ENCODE data around the gene CYSTM1.

The CYSTM1 gene

GRCh38 chr5:140284013-140284412 is 109.0 kb downstream of the CYSTM1 start:
- ChIA-PET CTCF (interaction anchor here (1.4 to 4.9 kb wide), 2 partner anchors 10 to 68 kb away, joined by 3 to 25 read pairs; no protein-coding TSS in a partner anchor), POLR2A (no interaction called here)
- no peak for TF ChIP-seq CTCF (IDR thresholded peaks at IDR 0.05; ENCODE audit: insufficient read depth, low read length, missing control alignments)
- DNase-seq (ENCODE audit: low read depth, low spot score) = no peak
- no peak overlapping the region for H3K4me3 ChIP-seq (ENCODE audit: low read depth, low read length)

GRCh38 chr5:140286424-140286823 is 111.4 kb downstream of the CYSTM1 start:
- CTCF ChIA-PET = interaction anchor here (2.9 kb wide), 1 partner anchor 66 kb away, joined by 12 read pairs; no protein-coding TSS in a partner anchor
- DNase-seq (ENCODE audit: low read depth, low spot score) = no peak
- POLR2A ChIA-PET = no interaction called here
- no peak overlapping the region for H3K4me3 ChIP-seq (ENCODE audit: low read depth, low read length)
- no peak for TF ChIP-seq CTCF (IDR thresholded peaks at IDR 0.05; ENCODE audit: insufficient read depth, low read length, missing control alignments)

DNA sequence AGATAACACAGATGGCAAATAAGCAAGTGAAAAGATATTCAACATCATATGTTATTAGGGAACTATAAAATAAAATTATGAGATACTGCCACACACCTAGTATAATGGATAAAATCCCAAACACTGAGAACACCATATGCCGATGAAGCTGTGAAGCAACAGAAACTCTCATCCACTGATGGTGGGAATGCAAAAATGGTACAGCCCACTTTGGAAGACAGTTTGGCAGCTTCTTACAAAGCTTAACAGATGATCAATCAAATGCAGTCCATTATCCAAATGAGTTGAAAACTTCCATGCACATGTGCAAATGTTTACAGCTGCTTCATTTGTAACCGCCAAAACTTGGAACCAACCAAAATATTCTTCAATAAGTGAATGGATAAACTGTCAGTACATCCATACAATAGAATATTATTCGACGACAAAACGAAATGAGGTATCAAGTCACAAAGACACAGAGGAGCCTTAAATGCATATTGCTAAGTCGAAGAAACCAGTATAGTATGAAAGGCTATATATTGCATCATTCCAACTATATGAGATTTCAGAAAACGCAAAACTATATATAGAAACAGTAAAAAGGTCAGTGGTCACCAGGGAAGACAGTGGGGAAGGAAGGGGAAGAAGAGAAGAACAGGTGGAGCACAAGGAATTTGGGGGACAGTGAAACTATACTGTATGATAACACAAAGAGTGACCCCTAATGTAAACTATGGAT is 113.0 kb downstream of the CYSTM1 start:
- TF ChIP-seq CTCF (IDR thresholded peaks at IDR 0.05; ENCODE audit: insufficient read depth, low read length, missing control alignments) = no peak
- POLR2A ChIA-PET = no interaction called here
- CTCF ChIA-PET = interaction anchor here (0.6 to 2.9 kb wide), 5 partner anchors 10 to 74 kb away, joined by 3 to 12 read pairs (median 3); partner anchors contain the start of gene HBEGF
- no peak for DNase-seq (ENCODE audit: low read depth, low spot score)
- H3K4me3 ChIP-seq (ENCODE audit: low read depth, low read length) = no peak overlapping the region

DNA sequence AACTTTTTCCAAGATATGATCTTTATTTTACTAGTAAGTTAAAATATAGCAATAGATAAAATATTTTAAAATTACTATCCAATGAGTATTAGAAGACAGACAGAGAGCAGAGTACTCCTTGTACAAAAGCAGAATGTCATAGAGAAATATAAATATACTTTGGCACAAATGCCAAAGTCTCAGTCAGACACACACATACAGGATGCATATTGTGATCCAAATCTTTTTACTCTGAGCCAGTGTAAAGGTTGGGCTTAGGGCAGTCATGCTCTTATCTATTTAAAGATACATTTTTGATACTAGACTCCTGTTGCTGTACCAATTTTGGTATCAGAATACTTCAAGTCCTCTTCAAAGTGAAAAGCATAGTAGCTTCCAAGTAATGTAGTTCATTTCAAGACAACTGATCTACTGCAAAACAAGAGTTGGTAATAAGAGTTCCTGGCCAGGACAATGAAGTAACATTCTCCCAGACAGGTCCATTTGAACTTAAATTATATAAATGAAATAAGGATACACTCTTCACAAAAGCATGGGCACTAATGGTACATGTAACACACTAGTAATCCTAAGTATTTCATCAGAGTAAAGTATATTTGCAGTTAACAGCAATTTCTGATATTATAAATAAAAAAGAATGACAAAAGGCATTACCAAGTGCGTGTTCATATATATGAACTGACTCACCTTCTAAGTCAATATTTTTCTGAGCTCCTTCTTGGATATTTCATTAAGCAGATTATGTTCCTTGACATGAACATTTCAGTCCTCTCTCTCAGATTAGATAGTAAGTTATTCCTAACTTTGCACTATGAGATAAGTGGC is 117.4 kb downstream of the CYSTM1 start:
- POLR2A ChIA-PET = interaction anchor here (0.8 to 1.7 kb wide), 2 partner anchors 53 to 54 kb away, joined by 3 to 6 read pairs; partner anchors contain the start of gene HBEGF
- CTCF ChIA-PET = interaction anchor here (0.7 to 2.9 kb wide), 7 partner anchors 10 to 66 kb away, joined by 3 to 16 read pairs (median 4); no protein-coding TSS in a partner anchor
- no peak for TF ChIP-seq CTCF (IDR thresholded peaks at IDR 0.05; ENCODE audit: insufficient read depth, low read length, missing control alignments)
- no peak for DNase-seq (ENCODE audit: low read depth, low spot score)
- no peak overlapping the region for H3K4me3 ChIP-seq (ENCODE audit: low read depth, low read length)
